A172 (cell line): ENCODE results near the gene SLC25A21. TPM values are rescaled to one million over a fixed set of nuclear protein-coding genes. Genes with fewer than 3 reads are reported as not detected.

Experiments
- DNase-seq: peaks from one replicate; pipeline ENCODE4 v3.0.0-alpha.2; 2015; ENCODE audit warnings: low spot score
- total RNA-seq: library from RNA; depleted of rRNA; stranded (reverse); fragments of >200 nt; shearing (Covaris generic); gene quantifications from 2 replicates; pipeline ENCODE4 v1.2.3, GENCODE V29; 2014

The SLC25A21 gene
- total RNA-seq, 1 experiment from 2014 or later: 0.22 TPM

- no peak for DNase-seq
Measured at GRCh38 chr14:36663404-36664321, 508.7 kb downstream of the SLC25A21 start.

GRCh38 chr14:36662543-36663403 lies 509.6 kb downstream of the SLC25A21 start:
- no peak for DNase-seq

GRCh38 chr14:36662258-36662542 lies 510.2 kb downstream of the SLC25A21 start:
- no peak for DNase-seq

- no peak for DNase-seq
Measured at GRCh38 chr14:36661506-36662257, 510.7 kb downstream of the SLC25A21 start, which contains the start of gene PAX9. Gene PAX9, plus strand, starts transcription at chr14:36661860. Its CDS starts 230 bp downstream, at chr14:36662090.

- DNase-seq: no peak
Measured at GRCh38 chr14:36660736-36661505, 511.5 kb downstream of the SLC25A21 start.

- no peak for DNase-seq
Measured at GRCh38 chr14:36659822-36660735, 512.3 kb downstream of the SLC25A21 start.

GRCh38 chr14:36659010-36659821 lies 513.2 kb downstream of the SLC25A21 start:
- no peak for DNase-seq

- no peak for DNase-seq
Measured at GRCh38 chr14:36658123-36659009, 514.0 kb downstream of the SLC25A21 start.

- no peak for DNase-seq
Measured at GRCh38 chr14:36657399-36658122, 514.8 kb downstream of the SLC25A21 start.

GRCh38 chr14:36656687-36657398 lies 515.6 kb downstream of the SLC25A21 start:
- no peak for DNase-seq

- no peak for DNase-seq
Measured at GRCh38 chr14:36655963-36656686, 516.3 kb downstream of the SLC25A21 start.

- DNase-seq: no peak
Measured at GRCh38 chr14:36655571-36655962, 516.8 kb downstream of the SLC25A21 start.

GRCh38 chr14:36654794-36655381 lies 517.5 kb downstream of the SLC25A21 start:
- no peak for DNase-seq

GRCh38 chr14:36653962-36654793 lies 518.2 kb downstream of the SLC25A21 start:
- DNase-seq: no peak

- no peak for DNase-seq
Measured at GRCh38 chr14:36653413-36653812, 519.0 kb downstream of the SLC25A21 start.
